Peyer's patch (tissue), 4 donors: ENCODE results near the gene ZSWIM1. TPM values are rescaled to one million over a fixed set of nuclear protein-coding genes. Genes with fewer than 3 reads are reported as not detected.

ENCODE experiments used
- DNase-seq, 3 donors: peaks; one replicate each; pipeline ENCODE4 v3.0.0-alpha.2; 2017 to 2019
- H3K27ac ChIP-seq, 4 donors: fragments of 200-600 bp; sonication (generic); one replicate each; pipeline ENCODE4 v1.5.1; 2016 to 2019
- H3K27me3 ChIP-seq, 2 donors: fragments of 200-600 bp; sonication (generic); one replicate each; pipeline ENCODE4 v1.5.1; 2019
- H3K36me3 ChIP-seq, 3 donors: fragments of 200-600 bp; sonication (generic); one replicate each; pipeline ENCODE4 v1.5.1; 2016 to 2019
- H3K4me1 ChIP-seq, 4 donors: fragments of 200-600 bp; sonication (generic); one replicate each; pipeline ENCODE4 v1.5.1; 2016 to 2019
- H3K4me3 ChIP-seq, 4 donors: fragments of 200-600 bp; sonication (generic); 1 replicate in 3 of 4; 2 replicates in 1 of 4; pipeline ENCODE4 v1.5.1; 2016 to 2019; ENCODE audit warnings: mild to moderate bottlenecking in 1 of 4
- H3K9me3 ChIP-seq, 4 donors: fragments of 200-600 bp; sonication (generic); one replicate each; pipeline ENCODE4 v1.5.1; 2016 to 2019; ENCODE audit warnings: mild to moderate bottlenecking in 1 of 4
- CTCF ChIP-seq, 6 experiments: fragments of 450-650 bp in 4 of 6; fragments of 200-600 bp in 2 of 6; sonication (generic) in 1 of 6; IDR thresholded peaks; one replicate each; pipeline ENCODE4 v1.5.1; 2017 to 2019; ENCODE audit warnings: antibody characterized with exemption in 6 of 6, mild to moderate bottlenecking in 3 of 6, moderate library complexity in 1 of 6
- POLR2A ChIP-seq, 2 donors: fragments of 450-650 bp; IDR thresholded peaks; one replicate each; pipeline ENCODE4 v1.5.1; 2017; ENCODE audit warnings: antibody characterized with exemption in 2 of 2, mild to moderate bottlenecking in 2 of 2, moderate library complexity in 2 of 2
- total RNA-seq, 4 donors: library from RNA; depleted of rRNA; stranded (reverse); fragments of >200 nt; gene quantifications; one replicate each; pipeline ENCODE4 v1.1.0, GENCODE V29; 2016

ZSWIM1 gene
- total RNA-seq, 4 donors from 2014 or later, result 6.6 to 14.5 (median 11.9) TPM

- no peak for DNase-seq
- no peaks in the 10 kb centered on the region for H3K9me3 ChIP-seq
- peaks cover 0 to 20% (median 13%) of the 10 kb centered on the region in 4 donors for H3K4me1 ChIP-seq
- H3K4me3 ChIP-seq, result no peak overlapping the region
- TF ChIP-seq POLR2A (IDR thresholded peaks at IDR 0.05) (no peak), CTCF (IDR thresholded peaks at IDR 0.05) (no peak)
- no peak overlapping the region for H3K27ac ChIP-seq
- H3K36me3 ChIP-seq, result peaks cover 0 to 5% (median 0%) of the 10 kb centered on the region in 3 donors
- no peaks in the 10 kb centered on the region for H3K27me3 ChIP-seq
These were observed 28.3 kb downstream of the ZSWIM1 start for GRCh38 chr20:45909336-45909808.

- H3K4me1 ChIP-seq, result peaks cover 0 to 20% (median 13%) of the 10 kb centered on the region in 4 donors
- no peaks in the 10 kb centered on the region for H3K9me3 ChIP-seq
- H3K4me3 ChIP-seq, result peak overlapping the region in 2 of 4 donors; percentile 44 to 52
- TF ChIP-seq CTCF (IDR thresholded peaks at IDR 0.05), result no peak
- TF ChIP-seq POLR2A (IDR thresholded peaks at IDR 0.05), result no peak
- H3K36me3 ChIP-seq, result peaks cover 0 to 5% (median 0%) of the 10 kb centered on the region in 3 donors
- peak overlapping the region in 3 of 4 donors; percentile 38 to 67 (median 46) for H3K27ac ChIP-seq
- no peak for DNase-seq
- H3K27me3 ChIP-seq, result no peaks in the 10 kb centered on the region
These were observed 29.0 kb downstream of the ZSWIM1 start for GRCh38 chr20:45909817-45910669.

GRCh38 chr20:45910670-45911485 lies 29.9 kb downstream of the ZSWIM1 start:
- peaks cover 0 to 4% (median 0%) of the 10 kb centered on the region in 3 donors for H3K36me3 ChIP-seq
- H3K4me1 ChIP-seq, result peaks cover 0 to 20% (median 13%) of the 10 kb centered on the region in 4 donors
- TF ChIP-seq POLR2A (IDR thresholded peaks at IDR 0.05) (peak in 1 of 2 donors; percentile 42), CTCF (IDR thresholded peaks at IDR 0.05) (no peak)
- no peaks in the 10 kb centered on the region for H3K27me3 ChIP-seq
- H3K9me3 ChIP-seq, result no peaks in the 10 kb centered on the region
- H3K4me3 ChIP-seq, result peak overlapping the region; percentile 38 to 56 (median 48)
- peak overlapping the region; percentile 60 to 81 (median 74) for H3K27ac ChIP-seq
- peak; percentile 91 to 98 (median 98) for DNase-seq

- H3K4me3 ChIP-seq, result peak within 1 kb of the TSS; percentile 38 to 56 (median 48)
- DNase-seq, result peak; percentile 54 to 71 (median 60)
- H3K36me3 ChIP-seq, result no peaks in the 10 kb centered on the region
- no peaks in the 10 kb centered on the region for H3K27me3 ChIP-seq
- peak within 1 kb of the TSS; percentile 60 to 81 (median 74) for H3K27ac ChIP-seq
- TF ChIP-seq POLR2A (IDR thresholded peaks at IDR 0.05), result peak; percentile 33 to 47
- TF ChIP-seq CTCF (IDR thresholded peaks at IDR 0.05), result no peak
- H3K9me3 ChIP-seq, result no peaks in the 10 kb centered on the region
- H3K4me1 ChIP-seq, result peaks cover 0 to 20% (median 13%) of the 10 kb centered on the region in 4 donors
These were observed 30.7 kb downstream of the ZSWIM1 start, which contains the start of gene PLTP for GRCh38 chr20:45911486-45912343. Gene PLTP, minus strand, starts transcription at chr20:45912155. Its CDS starts 703 bp downstream, at chr20:45911452.
